Activated naive CD8-positive, alpha-beta T cell treated with anti-CD3 and anti-CD28 coated beads for 36 hours (primary cell): ENCODE data around the gene ATP8B3. TPM values are rescaled to one million over a fixed set of nuclear protein-coding genes. Genes with fewer than 3 reads are reported as not detected.
"Not testable (repeated sequence)": the region's sequence is repeated elsewhere in the genome, so short reads cannot be mapped to it uniquely, and the experiment has no call there.

Experiments used
- DNase-seq: peaks from one replicate; pipeline ENCODE4 v3.0.0; 2021
- H3K27ac Mint-ChIP-seq: one replicate; pipeline ENCODE4 v1.8.0; 2022; ENCODE audit warnings: mild to moderate bottlenecking, moderate library complexity, mixed read lengths
- H3K27me3 Mint-ChIP-seq: one replicate; pipeline ENCODE4 v1.8.0; 2022; ENCODE audit warnings: mild to moderate bottlenecking, mixed read lengths
- H3K36me3 Mint-ChIP-seq: one replicate; pipeline ENCODE4 v1.8.0; 2021; ENCODE audit warnings: mild to moderate bottlenecking, mixed read lengths
- H3K4me1 Mint-ChIP-seq: one replicate; pipeline ENCODE4 v1.8.0; 2021; ENCODE audit warnings: mixed read lengths
- H3K4me3 Mint-ChIP-seq: one replicate; pipeline ENCODE4 v1.8.0; 2022; ENCODE audit warnings: mild to moderate bottlenecking, moderate library complexity, mixed read lengths
- H3K9me3 Mint-ChIP-seq: one replicate; pipeline ENCODE4 v1.8.0; 2022; ENCODE audit warnings: mixed read lengths
- total RNA-seq, 2 experiments: library from RNA; stranded (reverse); gene quantifications; one replicate each; pipeline ENCODE4 v1.2.3, GENCODE V29; 2021

ATP8B3 gene
- total RNA-seq, 2 experiments from 2014 or later: 2.3 to 2.7 TPM

DNA sequence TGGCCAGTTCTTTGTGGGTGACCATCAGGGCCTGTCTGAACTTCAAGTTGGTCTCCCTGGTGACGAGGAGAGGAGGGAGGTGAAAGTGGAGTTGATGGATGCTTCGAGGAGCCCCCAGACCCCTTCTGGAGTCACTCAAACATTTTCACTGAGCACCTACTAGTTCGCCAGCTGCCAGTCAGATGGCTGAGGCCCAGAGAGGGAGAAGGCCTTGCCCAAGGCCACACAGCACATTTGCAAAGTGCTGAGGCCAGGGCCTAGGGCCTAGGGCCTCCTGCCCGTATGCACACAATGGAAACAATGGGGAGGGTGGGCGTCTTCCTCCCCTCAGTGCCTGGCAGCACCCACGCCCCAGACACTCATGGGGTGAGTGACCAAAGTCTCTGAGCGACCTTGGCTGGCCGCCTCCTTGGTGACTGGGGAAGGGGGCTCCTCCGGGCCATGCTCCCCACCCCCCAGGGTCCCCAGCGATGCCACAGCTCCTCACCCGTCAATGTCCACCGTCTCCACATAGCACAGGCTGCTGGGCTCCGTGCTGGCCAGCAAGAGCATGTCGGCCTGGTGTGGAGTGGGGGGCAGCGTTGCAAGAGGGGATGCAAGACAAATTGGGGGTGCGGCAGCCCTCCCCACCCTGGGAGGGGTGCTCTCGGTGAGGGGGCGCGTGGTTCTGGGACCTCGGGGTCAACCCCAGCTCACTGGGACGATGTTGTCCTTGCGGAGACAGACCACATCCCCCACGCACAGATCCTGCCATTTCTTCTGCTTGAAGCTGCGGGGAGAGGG, 6.5 kb downstream of the ATP8B3 start:
- Mint-ChIP-seq H3K4me1 (no peaks in the 10 kb centered on the region), H3K27ac (no peak overlapping the region), H3K36me3 (no peaks in the 10 kb centered on the region), H3K9me3 (no peaks in the 10 kb centered on the region), H3K4me3 (no peak overlapping the region), H3K27me3 (no peaks in the 10 kb centered on the region)
- DNase-seq: no peak

DNA sequence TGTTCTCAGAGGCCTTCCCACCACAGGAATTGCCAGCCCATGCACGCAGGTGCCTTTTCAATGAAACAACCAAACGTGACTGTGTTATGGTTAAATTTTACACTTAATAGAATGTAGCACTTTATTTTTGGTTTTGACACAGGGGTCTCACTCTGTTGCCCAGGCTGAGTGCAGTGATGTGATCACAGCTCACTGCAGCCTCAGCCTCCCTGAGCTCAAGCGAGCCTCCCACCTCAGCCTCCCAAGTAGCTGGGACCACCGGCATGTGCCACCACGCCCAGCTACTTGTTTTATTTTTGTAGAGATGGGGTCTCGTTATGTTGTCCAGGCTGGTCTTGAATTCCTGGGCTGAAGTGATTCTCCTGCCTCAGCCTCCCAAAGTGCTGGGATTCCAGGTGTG, 7.2 kb downstream of the ATP8B3 start:
- no peak overlapping the region for H3K27ac Mint-ChIP-seq
- no peaks in the 10 kb centered on the region for H3K4me1 Mint-ChIP-seq
- no peak overlapping the region for H3K4me3 Mint-ChIP-seq
- no peaks in the 10 kb centered on the region for H3K36me3 Mint-ChIP-seq
- no peak for DNase-seq
- H3K27me3 Mint-ChIP-seq: no peaks in the 10 kb centered on the region
- H3K9me3 Mint-ChIP-seq: no peaks in the 10 kb centered on the region

DNA sequence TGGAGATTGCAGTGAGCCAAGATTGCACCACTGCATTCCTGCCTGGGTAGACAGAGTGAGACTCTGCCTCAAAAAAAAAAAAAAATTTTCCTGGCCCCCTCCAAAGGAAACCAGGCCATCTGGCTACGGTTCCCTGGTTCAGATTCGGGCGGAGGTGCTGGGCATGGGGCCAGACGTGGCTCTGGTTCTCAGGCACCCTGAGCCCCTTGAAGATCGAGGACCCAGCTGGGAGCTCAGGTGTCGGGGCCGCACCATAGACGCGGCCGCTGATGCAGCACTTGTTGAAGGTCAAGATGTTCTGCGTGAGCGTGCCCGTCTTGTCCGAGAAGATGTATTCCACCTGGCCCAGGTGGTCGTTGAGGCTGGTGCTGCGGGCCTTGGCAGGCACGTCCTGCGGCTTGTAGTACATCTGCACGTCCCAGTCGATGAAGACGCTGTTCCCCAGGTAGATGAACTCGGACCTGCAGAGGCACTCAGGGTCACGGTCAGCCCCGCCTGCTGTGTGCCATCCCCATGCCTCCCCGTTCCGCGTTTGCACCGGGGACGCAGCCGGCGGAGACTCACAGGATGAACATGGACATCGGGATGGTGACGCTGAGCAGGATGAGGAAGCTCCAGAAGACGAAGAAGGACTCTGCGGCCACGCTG, 12.3 kb downstream of the ATP8B3 start:
- H3K36me3 Mint-ChIP-seq: no peaks in the 10 kb centered on the region
- H3K4me1 Mint-ChIP-seq: no peaks in the 10 kb centered on the region
- no peak for DNase-seq
- H3K4me3 Mint-ChIP-seq: no peak overlapping the region
- H3K27ac Mint-ChIP-seq: no peak overlapping the region
- peaks cover 21% of the 10 kb centered on the region for H3K27me3 Mint-ChIP-seq
- no peaks in the 10 kb centered on the region for H3K9me3 Mint-ChIP-seq

DNA sequence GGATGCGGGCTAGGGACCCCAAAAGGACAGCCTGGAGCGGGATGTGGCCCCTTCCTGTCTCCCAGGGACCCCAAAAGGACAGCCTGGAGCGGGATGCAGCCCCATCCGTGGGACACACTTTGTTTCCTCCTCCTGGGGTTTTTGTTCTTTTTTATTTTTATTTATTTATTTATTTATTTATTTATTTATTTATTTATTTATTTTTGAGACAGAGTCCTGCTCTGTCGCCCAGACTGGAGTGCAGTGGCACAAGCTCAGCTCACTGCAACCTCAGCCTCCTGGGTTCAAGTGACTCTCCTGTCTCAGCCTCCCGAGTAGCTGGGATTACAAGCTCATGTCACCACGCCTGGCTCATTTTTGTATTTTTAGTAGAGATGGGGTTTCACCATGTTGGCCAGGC, 14.8 kb downstream of the ATP8B3 start:
- H3K27ac Mint-ChIP-seq, DNase-seq, H3K36me3 Mint-ChIP-seq, H3K9me3 Mint-ChIP-seq, H3K4me3 Mint-ChIP-seq, H3K4me1 Mint-ChIP-seq: not testable (repeated sequence)
- H3K27me3 Mint-ChIP-seq: peaks cover 29% of the 10 kb centered on the region

DNA sequence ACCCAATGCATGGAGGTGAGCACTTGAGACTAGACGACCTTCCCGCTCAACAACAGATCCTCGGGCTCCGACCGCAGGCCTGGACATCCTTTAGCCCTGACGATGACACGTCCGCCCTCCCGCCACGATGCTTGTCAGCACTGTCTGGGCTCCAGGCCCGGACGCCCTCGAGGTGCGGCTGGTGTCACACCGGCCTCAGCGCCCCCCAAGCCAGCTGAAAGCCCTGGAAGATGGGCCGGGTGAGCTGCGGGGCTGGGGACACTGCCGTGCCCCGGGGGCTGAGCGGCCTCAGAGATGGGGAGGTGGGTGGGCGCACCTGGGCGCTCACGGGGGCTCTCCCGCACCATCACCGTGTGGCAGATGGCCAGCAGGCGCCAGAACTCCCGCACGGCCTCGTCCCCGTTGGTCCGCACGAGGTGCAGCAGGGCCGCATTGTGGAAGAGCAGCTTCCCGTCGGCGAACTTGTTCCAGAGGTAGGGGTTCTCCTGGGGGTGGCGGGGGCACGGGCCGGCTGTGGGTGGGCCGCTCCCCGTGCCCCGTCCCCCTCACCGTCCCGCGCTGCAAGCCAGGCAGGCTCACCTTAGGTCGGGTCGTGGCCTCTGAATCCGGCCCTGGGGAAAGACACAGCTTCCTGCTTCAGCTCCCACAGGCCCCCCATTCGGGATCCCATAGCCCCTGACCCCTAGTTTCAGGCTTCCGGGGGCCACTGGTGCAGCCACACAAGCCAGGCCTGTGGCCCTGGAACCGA, 15.5 kb downstream of the ATP8B3 start:
- H3K4me3 Mint-ChIP-seq: no peak overlapping the region
- no peak for DNase-seq
- no peaks in the 10 kb centered on the region for H3K9me3 Mint-ChIP-seq
- no peaks in the 10 kb centered on the region for H3K4me1 Mint-ChIP-seq
- no peak overlapping the region for H3K27ac Mint-ChIP-seq
- peaks cover 29% of the 10 kb centered on the region for H3K27me3 Mint-ChIP-seq
- H3K36me3 Mint-ChIP-seq: no peaks in the 10 kb centered on the region

DNA sequence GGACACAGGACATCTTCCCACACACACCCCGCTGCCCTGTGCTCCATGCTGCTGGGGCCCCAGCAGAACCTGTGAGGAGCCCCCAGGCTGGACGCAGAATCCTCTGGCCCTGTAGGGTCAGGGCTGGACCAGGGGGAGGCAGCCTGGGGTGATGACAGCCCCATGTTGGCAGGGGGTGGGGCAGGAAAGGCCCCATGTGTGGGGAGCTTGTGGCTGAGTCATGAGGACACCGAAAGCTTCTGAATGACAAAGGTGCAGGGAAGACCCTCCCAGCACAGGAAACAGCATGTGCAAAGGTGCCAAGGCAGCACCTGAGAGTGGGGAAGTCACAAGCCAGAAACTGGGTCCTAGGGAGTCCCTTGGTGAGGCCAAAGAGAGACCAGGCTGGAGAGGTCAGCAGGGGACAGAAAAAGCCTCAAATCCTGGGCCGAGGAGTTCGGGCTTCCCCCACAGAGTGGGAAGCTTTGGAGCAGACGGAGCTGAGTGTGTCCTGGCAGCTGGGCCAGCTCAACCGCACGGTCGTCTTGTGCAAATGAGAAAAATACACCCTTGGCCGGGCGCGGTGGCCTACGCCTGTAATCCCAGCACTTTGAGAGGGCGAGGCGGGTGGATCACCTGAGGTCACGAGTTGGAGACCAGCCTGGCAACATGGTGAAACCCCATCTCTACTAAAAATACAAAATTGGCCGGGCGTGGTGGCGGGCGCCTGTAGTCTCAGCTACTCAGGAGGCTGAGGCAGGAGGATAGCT, 17.5 kb downstream of the ATP8B3 start:
- no peaks in the 10 kb centered on the region for H3K9me3 Mint-ChIP-seq
- no peaks in the 10 kb centered on the region for H3K36me3 Mint-ChIP-seq
- H3K27ac Mint-ChIP-seq: no peak overlapping the region
- no peak overlapping the region for H3K4me3 Mint-ChIP-seq
- no peaks in the 10 kb centered on the region for H3K4me1 Mint-ChIP-seq
- H3K27me3 Mint-ChIP-seq: peaks cover 39% of the 10 kb centered on the region
- DNase-seq: no peak

DNA sequence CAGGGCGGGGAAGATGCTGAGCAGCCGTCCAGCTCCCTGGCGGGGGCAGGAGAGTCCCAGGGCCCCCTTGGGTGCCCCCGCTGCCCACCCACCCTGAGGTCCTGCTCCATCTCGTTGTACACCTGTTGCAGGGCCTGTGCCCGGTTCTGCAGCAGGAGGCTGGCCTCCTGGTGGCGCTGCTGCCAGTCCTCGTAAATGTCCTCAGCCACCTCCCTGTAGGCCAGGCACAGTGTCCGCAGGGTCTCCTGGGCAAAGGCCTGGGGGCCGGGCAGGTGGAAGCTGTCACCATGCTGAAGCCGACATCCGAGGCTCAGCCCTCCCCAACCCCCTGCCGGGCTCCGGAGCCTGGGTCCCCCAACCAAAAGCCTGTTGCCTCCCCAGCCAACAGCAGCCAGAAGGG, 20.2 kb downstream of the ATP8B3 start:
- H3K9me3 Mint-ChIP-seq: no peaks in the 10 kb centered on the region
- no peak overlapping the region for H3K4me3 Mint-ChIP-seq
- DNase-seq: no peak
- H3K27ac Mint-ChIP-seq: no peak overlapping the region
- no peaks in the 10 kb centered on the region for H3K36me3 Mint-ChIP-seq
- no peaks in the 10 kb centered on the region for H3K4me1 Mint-ChIP-seq
- H3K27me3 Mint-ChIP-seq: peaks cover 52% of the 10 kb centered on the region

DNA sequence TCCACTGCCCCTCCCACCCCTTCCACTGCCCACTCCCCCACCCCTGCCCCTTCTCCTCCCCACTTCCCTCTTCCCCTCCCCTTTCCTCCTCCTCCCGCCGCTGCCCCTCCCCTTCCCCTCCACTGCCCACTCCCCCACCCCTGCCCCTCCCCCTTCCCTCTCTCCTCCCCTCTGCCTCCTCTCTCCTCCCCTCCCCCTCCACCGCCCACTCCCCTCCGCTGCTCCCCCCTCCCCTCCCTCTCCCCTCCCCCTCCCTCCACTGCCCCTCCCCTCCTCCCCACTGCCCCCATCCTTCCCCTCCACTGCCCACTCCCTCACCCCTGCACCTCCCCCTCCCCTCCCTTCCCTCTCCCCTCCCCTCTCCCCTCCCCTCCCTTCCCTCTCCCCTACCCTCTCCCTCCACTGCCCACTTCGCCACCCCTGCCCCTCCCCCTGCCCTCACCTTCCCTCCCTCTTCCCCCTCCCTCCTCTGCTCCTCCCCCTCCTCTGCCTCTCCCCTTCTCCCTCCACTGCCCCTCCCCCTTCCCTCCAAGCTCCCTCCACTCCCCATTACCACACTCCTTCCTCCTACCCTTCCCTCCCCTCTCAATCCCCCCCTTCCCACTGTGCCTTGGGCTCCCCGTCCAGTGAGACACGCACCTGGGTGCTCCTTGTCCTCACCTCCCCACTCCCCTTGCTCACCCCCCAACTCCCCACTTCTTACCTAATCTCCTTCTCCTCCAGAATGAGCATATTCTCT, 21.9 kb downstream of the ATP8B3 start:
- Mint-ChIP-seq H3K27me3 (peaks cover 44% of the 10 kb centered on the region), H3K4me1 (no peaks in the 10 kb centered on the region), H3K27ac (no peak overlapping the region), H3K9me3 (no peaks in the 10 kb centered on the region), H3K36me3 (no peaks in the 10 kb centered on the region), H3K4me3 (no peak overlapping the region)
- no peak for DNase-seq

DNA sequence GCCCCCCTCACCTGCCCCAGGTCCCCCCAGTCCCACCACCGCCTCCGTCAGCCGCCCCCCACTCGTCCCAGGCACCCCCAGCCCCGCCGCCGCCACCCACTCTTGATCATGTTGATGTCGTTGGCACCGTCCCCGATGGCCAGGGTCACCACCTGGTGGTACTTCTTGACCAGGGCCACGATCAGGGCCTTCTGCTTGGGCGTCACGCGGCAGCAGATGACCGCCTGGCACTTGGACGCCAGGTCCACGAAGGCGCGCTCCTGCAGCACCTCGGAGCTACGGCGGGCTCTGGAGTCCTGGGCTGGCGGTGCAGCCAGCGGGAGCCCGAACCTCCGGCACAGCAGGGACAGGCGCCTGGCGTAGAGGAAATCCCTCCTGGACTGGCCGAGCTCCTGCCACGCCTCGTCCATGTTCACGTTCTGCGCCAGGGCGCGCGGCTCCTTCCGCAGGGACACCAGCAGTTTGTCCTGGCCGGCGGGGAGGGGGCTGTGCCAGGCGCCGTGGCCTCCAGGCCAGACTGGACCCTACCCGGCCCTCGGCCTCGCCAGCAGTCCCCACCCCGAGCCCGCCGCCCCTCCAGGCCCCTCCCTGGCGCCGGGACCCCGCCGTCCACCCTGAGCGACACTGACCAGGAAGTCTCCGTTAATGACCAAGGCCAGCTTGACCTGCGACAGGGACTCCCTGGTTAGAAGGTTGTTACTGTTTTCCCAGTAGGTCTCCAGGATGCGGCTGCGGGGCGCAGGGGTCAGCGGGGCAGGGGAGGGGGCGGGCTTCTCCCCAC, 22.6 kb downstream of the ATP8B3 start:
- H3K36me3 Mint-ChIP-seq: no peaks in the 10 kb centered on the region
- H3K9me3 Mint-ChIP-seq: no peaks in the 10 kb centered on the region
- no peaks in the 10 kb centered on the region for H3K4me1 Mint-ChIP-seq
- peaks cover 39% of the 10 kb centered on the region for H3K27me3 Mint-ChIP-seq
- no peak overlapping the region for H3K4me3 Mint-ChIP-seq
- no peak overlapping the region for H3K27ac Mint-ChIP-seq
- DNase-seq: no peak

DNA sequence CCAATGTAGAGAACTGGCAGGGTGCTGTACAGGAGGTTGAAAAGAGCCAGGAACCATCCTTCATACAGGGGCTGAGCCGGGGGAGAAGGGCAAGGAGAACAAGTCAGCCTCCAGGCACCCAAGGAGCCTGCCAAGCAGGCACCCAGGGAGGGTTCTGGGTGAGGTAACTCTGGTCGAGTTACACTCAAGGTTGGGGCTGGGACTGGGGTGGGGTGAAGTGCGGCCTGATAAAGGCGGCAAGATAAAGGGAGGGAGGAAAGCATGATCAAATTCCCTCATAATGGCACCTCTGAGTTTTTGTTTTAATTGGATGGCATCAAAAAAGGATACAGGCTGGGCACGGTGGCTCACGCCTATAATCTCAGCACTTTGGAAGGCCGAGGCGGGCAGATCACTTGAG, 25.0 kb downstream of the ATP8B3 start:
- Mint-ChIP-seq H3K36me3 (no peaks in the 10 kb centered on the region), H3K9me3 (no peaks in the 10 kb centered on the region), H3K4me3 (no peak overlapping the region), H3K4me1 (no peaks in the 10 kb centered on the region), H3K27ac (no peak overlapping the region), H3K27me3 (peaks cover 50% of the 10 kb centered on the region)
- DNase-seq: no peak

DNA sequence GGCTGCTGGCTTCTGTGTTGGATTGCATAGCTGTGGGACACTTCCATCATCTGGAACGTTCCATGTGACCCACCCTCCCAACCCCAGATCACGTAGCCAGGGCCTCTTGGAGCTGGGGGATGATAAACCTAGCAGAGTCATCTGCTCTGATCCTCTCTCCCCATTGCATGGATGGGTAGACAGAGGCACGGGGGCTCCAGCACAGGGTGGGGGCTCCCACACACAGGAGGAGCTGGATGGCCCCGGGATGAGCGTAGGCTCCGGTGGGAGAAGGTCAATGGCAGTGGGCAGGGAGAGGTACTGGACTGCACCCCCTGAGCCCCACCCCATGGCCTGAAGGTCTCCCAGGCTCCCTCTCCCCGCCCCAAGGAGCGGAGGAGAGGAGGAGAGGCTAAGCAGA, 25.4 kb downstream of the ATP8B3 start:
- H3K4me3 Mint-ChIP-seq: no peak overlapping the region
- H3K27ac Mint-ChIP-seq: no peak overlapping the region
- no peaks in the 10 kb centered on the region for H3K9me3 Mint-ChIP-seq
- no peaks in the 10 kb centered on the region for H3K36me3 Mint-ChIP-seq
- peaks cover 53% of the 10 kb centered on the region for H3K27me3 Mint-ChIP-seq
- no peak for DNase-seq
- H3K4me1 Mint-ChIP-seq: no peaks in the 10 kb centered on the region

DNA sequence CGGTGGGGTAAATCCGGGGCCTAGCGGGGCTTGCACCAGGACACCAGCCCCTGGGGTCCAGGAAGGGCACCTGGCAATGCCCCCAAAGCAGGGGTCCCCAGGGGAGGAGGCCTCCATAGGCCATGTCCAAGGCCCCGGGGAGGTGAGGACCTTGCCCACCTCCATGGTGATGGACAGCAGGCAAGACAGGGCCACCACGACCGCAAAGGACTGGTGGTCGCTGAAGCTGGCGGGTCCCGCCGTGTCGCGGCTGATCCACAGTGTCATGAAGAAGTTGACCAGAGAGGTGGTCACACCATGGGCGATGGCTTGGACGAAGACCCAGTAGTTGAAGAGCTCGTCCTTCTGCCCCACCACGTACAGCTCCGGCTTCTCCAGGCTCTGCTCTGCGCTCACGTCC, 26.8 kb downstream of the ATP8B3 start:
- H3K9me3 Mint-ChIP-seq: no peaks in the 10 kb centered on the region
- no peak overlapping the region for H3K27ac Mint-ChIP-seq
- no peaks in the 10 kb centered on the region for H3K36me3 Mint-ChIP-seq
- H3K4me3 Mint-ChIP-seq: no peak overlapping the region
- H3K27me3 Mint-ChIP-seq: peaks cover 55% of the 10 kb centered on the region
- no peaks in the 10 kb centered on the region for H3K4me1 Mint-ChIP-seq
- no peak for DNase-seq

DNA sequence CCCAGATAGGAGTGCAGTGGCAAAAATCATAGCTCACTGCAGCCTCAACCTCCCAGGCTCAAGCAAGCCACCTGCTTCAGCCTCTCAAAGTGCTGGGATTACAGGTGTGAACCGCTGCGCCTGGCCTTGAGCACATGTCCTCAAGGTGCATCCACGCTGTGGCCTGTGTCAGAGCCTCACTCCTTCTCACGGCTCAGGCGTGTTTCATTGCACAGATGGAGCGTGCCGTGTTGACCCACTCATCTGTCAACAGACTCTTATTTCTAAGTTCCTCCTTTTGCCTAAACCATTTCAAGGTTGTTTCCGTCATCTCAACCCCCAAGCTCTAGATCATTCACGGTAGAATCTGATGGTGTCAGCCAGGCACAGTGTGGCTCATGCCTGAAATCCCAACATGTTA, 28.2 kb downstream of the ATP8B3 start:
- Mint-ChIP-seq H3K27me3 (peaks cover 63% of the 10 kb centered on the region), H3K36me3 (no peaks in the 10 kb centered on the region), H3K4me3 (no peak overlapping the region), H3K9me3 (no peaks in the 10 kb centered on the region), H3K27ac (no peak overlapping the region), H3K4me1 (no peaks in the 10 kb centered on the region)
- DNase-seq: no peak

DNA sequence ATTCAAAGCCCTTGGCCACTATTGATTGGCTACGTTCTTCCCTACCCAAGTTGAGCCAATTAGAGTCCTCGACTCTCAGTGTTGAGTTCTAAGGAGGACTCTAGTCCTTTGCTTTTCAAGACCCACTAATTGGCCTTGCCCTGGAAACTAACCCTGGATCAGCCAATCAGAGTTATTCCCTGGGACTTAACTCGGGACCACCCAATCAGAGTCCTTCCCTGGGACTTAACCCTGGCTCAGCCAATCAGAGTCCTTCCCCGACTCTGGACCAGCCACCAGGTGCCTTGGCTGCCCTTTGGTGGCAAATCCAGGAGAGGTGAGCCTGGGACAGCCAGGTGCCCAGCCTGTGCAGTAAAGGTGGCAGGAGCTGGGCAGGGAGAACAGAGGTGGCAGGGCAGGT, 28.7 kb downstream of the ATP8B3 start:
- Mint-ChIP-seq H3K4me3 (no peak overlapping the region), H3K36me3 (no peaks in the 10 kb centered on the region), H3K9me3 (no peaks in the 10 kb centered on the region), H3K27ac (no peak overlapping the region), H3K4me1 (no peaks in the 10 kb centered on the region), H3K27me3 (peaks cover 63% of the 10 kb centered on the region)
- no peak for DNase-seq
